Mesothelial cell of epicardium (in vitro differentiated cells): ENCODE measurements around the gene NFX1. TPM values are rescaled to one million over a fixed set of nuclear protein-coding genes. Genes with fewer than 3 reads are reported as not detected.
A peak's percentile ranks its signal among the peaks of the same experiment; 100 is the strongest.
"Not testable (repeated sequence)": the region's sequence is repeated elsewhere in the genome, so short reads cannot be mapped to it uniquely, and the experiment has no call there.

Source experiments
- DNase-seq, 2 experiments: peaks; one replicate each; pipeline ENCODE4 v3.0.0; 2021; ENCODE audit warnings: low spot score in 2 of 2; ENCODE audit not compliant: unreplicated experiment in 2 of 2
- H3K27ac Mint-ChIP-seq: 2 replicates; pipeline ENCODE4 v1.8.0; 2021; ENCODE audit warnings: mixed read lengths
- H3K27me3 Mint-ChIP-seq: 2 replicates; pipeline ENCODE4 v1.8.0; 2021; ENCODE audit warnings: low read depth, mixed read lengths
- H3K36me3 Mint-ChIP-seq: 2 replicates; pipeline ENCODE4 v1.8.0; 2021; ENCODE audit warnings: mixed read lengths
- H3K4me1 Mint-ChIP-seq: 2 replicates; pipeline ENCODE4 v1.8.0; 2021; ENCODE audit warnings: mixed read lengths
- H3K4me3 Mint-ChIP-seq: 2 replicates; pipeline ENCODE4 v1.8.0; 2021; ENCODE audit warnings: mild to moderate bottlenecking, moderate library complexity, mixed read lengths
- H3K9me3 Mint-ChIP-seq: 2 replicates; pipeline ENCODE4 v1.8.0; 2021; ENCODE audit warnings: mixed read lengths
- CTCF ChIP-seq: fragments of 200-600 bp; sonication (generic); IDR thresholded peaks from one replicate; pipeline ENCODE4 v1.5.0; 2021; ENCODE audit warnings: antibody characterized with exemption; ENCODE audit not compliant: unreplicated experiment
- total RNA-seq: library from RNA; stranded (reverse); gene quantifications from 3 replicates; pipeline ENCODE4 v1.2.1, GENCODE V29; 2021

The NFX1 gene
- total RNA-seq, 1 donor from 2014 or later: 30.2 TPM

GRCh38 chr9:33364127-33364526 is 73.8 kb downstream of the NFX1 start:
- Mint-ChIP-seq H3K9me3 (no peaks in the 10 kb centered on the region), H3K27me3 (no peaks in the 10 kb centered on the region), H3K36me3 (peaks cover 18% of the 10 kb centered on the region), H3K4me3 (no peak overlapping the region), H3K4me1 (no peaks in the 10 kb centered on the region), H3K27ac (no peak overlapping the region)
- no peak for DNase-seq
- TF ChIP-seq CTCF: no peak

GRCh38 chr9:33364814-33365213 is 74.5 kb downstream of the NFX1 start:
- DNase-seq, H3K27me3 Mint-ChIP-seq, H3K27ac Mint-ChIP-seq, H3K4me1 Mint-ChIP-seq, H3K9me3 Mint-ChIP-seq, H3K4me3 Mint-ChIP-seq: not testable (repeated sequence)
- H3K36me3 Mint-ChIP-seq: peaks cover 22% of the 10 kb centered on the region

- Mint-ChIP-seq H3K9me3 (no peaks in the 10 kb centered on the region), H3K4me3 (no peak overlapping the region), H3K4me1 (no peaks in the 10 kb centered on the region), H3K27me3 (no peaks in the 10 kb centered on the region), H3K36me3 (peaks cover 27% of the 10 kb centered on the region), H3K27ac (no peak overlapping the region)
- no peak for TF ChIP-seq CTCF
- DNase-seq: no peak
These were observed 76.7 kb downstream of the NFX1 start for GRCh38 chr9:33366979-33367480.

- H3K4me3 Mint-ChIP-seq: no peak overlapping the region
- TF ChIP-seq CTCF: no peak
- no peaks in the 10 kb centered on the region for H3K9me3 Mint-ChIP-seq
- H3K36me3 Mint-ChIP-seq: peaks cover 13% of the 10 kb centered on the region
- H3K27me3 Mint-ChIP-seq: no peaks in the 10 kb centered on the region
- H3K4me1 Mint-ChIP-seq: peaks cover 20% of the 10 kb centered on the region
- DNase-seq: no peak
- no peak overlapping the region for H3K27ac Mint-ChIP-seq
These were observed 82.6 kb downstream of the NFX1 start for GRCh38 chr9:33372900-33373299.

- H3K36me3 Mint-ChIP-seq: peaks cover 9% of the 10 kb centered on the region
- no peak for DNase-seq
- no peaks in the 10 kb centered on the region for H3K27me3 Mint-ChIP-seq
- no peak for TF ChIP-seq CTCF
- no peaks in the 10 kb centered on the region for H3K9me3 Mint-ChIP-seq
- H3K27ac Mint-ChIP-seq: no peak overlapping the region
- peaks cover 20% of the 10 kb centered on the region for H3K4me1 Mint-ChIP-seq
- no peak overlapping the region for H3K4me3 Mint-ChIP-seq
These were observed 83.9 kb downstream of the NFX1 start for GRCh38 chr9:33374190-33374589.

- Mint-ChIP-seq H3K36me3 (peaks cover 5% of the 10 kb centered on the region), H3K27ac (peak overlapping the region; percentile 74), H3K27me3 (no peaks in the 10 kb centered on the region), H3K4me3 (peak overlapping the region; percentile 25), H3K4me1 (peaks cover 20% of the 10 kb centered on the region), H3K9me3 (no peaks in the 10 kb centered on the region)
- TF ChIP-seq CTCF: peak; percentile 85
- DNase-seq: peak; percentile 34 to 72
These were observed 84.4 kb downstream of the NFX1 start for GRCh38 chr9:33374634-33375237.
